DOHH2 (cell line): ENCODE measurements around the gene LRMDA.

Experiments
- EZH2phosphoT487 ChIP-seq: fragments of 200-600 bp; sonication (generic); IDR thresholded peaks from 2 replicates; pipeline ENCODE4 v1.6.1; 2017; ENCODE audit warnings: borderline replicate concordance, mild to moderate bottlenecking, antibody characterized with exemption, low read length, moderate library complexity, mixed read lengths
- TF ChIP-seq, protein P1 (sequence below): fragments of 200-600 bp; sonication (generic); IDR thresholded peaks from one replicate; pipeline ENCODE4 v1.5.1; 2014; ENCODE audit warnings: antibody characterized with exemption, mild to moderate bottlenecking, low read depth, low read length; ENCODE audit not compliant: poor library complexity, severe bottlenecking

DNA sequence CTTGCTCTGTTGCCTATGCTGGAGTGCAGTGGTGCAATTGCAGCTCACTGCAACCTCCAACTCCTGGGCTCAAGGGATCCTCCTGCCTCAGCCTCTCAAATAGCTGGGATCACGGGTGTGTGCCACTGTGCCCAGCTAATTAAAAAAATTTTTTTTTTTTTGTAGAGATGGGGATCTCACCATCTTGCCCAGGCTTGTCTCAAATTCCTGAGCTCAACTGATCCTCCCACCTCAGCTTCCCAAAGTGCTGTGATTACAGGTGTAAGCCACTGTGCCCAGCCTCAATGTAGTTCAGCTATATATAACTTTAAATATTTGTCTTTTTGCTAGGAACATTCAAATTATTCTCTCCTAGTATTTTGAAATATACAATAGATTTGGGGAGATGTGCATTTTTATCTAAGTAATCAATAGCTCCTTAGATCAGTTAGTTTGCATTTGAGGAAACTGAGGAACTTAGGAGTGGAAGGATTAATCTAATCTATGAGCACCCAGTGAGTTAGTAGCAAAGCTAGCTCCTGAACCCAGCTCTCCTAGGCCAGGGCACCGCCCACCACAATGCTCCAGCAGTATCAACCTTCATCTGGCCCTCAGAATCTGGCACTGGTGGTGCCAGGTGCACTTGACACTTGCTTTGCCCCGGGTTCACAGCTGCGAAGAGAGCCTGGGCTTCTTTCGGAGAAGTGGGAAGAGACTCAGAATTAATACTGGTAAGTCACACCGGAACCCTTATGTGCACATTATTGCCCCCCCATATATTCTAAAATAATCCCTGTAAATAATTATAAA lies 5.9 kb upstream of the LRMDA start:
- TF ChIP-seq EZH2phosphoT487 = no peak
- TF ChIP-seq, protein P1, sequence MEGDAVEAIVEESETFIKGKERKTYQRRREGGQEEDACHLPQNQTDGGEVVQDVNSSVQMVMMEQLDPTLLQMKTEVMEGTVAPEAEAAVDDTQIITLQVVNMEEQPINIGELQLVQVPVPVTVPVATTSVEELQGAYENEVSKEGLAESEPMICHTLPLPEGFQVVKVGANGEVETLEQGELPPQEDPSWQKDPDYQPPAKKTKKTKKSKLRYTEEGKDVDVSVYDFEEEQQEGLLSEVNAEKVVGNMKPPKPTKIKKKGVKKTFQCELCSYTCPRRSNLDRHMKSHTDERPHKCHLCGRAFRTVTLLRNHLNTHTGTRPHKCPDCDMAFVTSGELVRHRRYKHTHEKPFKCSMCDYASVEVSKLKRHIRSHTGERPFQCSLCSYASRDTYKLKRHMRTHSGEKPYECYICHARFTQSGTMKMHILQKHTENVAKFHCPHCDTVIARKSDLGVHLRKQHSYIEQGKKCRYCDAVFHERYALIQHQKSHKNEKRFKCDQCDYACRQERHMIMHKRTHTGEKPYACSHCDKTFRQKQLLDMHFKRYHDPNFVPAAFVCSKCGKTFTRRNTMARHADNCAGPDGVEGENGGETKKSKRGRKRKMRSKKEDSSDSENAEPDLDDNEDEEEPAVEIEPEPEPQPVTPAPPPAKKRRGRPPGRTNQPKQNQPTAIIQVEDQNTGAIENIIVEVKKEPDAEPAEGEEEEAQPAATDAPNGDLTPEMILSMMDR = no peak
